Progenitor cell of endocrine pancreas (in vitro differentiated cells): ENCODE results near the gene ZNF346. TPM values are rescaled to one million over a fixed set of nuclear protein-coding genes. Genes with fewer than 3 reads are reported as not detected.

Source experiments
- DNase-seq: peaks from one replicate; pipeline ENCODE4 v3.0.0; 2021; ENCODE audit warnings: low spot score; ENCODE audit not compliant: unreplicated experiment
- H3K27ac Mint-ChIP-seq: 2 replicates; pipeline ENCODE4 v1.8.0; 2021; ENCODE audit warnings: mild to moderate bottlenecking, moderate library complexity, mixed read lengths
- H3K27me3 Mint-ChIP-seq: 2 replicates; pipeline ENCODE4 v1.8.0; 2021; ENCODE audit warnings: mixed read lengths
- H3K36me3 Mint-ChIP-seq: 2 replicates; pipeline ENCODE4 v1.8.0; 2022; ENCODE audit warnings: mixed read lengths; ENCODE audit not compliant: insufficient read depth
- H3K4me1 Mint-ChIP-seq: 2 replicates; pipeline ENCODE4 v1.8.0; 2021; ENCODE audit warnings: low read depth, mixed read lengths
- H3K4me3 Mint-ChIP-seq: 2 replicates; pipeline ENCODE4 v1.8.0; 2021; ENCODE audit warnings: low read depth, mild to moderate bottlenecking, moderate library complexity, mixed read lengths
- H3K9me3 Mint-ChIP-seq: 2 replicates; pipeline ENCODE4 v1.8.0; 2021; ENCODE audit warnings: low read depth, mixed read lengths
- CTCF ChIP-seq: fragments of 200-600 bp; sonication (generic); IDR thresholded peaks from one replicate; pipeline ENCODE4 v1.5.0; 2021; ENCODE audit warnings: antibody characterized with exemption, mild to moderate bottlenecking; ENCODE audit not compliant: unreplicated experiment
- total RNA-seq: library from RNA; stranded (reverse); gene quantifications from 2 replicates; pipeline ENCODE4 v1.2.1, GENCODE V29; 2021

Gene ZNF346
- total RNA-seq, 1 donor from 2014 or later = 42.2 TPM

GRCh38 chr5:177018341-177018740, 4.2 kb upstream of the ZNF346 start:
- Mint-ChIP-seq H3K4me1 (peaks cover 4% of the 10 kb centered on the region), H3K4me3 (no peak overlapping the region), H3K27ac (no peak overlapping the region), H3K27me3 (no peaks in the 10 kb centered on the region), H3K36me3 (no peaks in the 10 kb centered on the region), H3K9me3 (no peaks in the 10 kb centered on the region)
- no peak for DNase-seq
- TF ChIP-seq CTCF = no peak

DNA sequence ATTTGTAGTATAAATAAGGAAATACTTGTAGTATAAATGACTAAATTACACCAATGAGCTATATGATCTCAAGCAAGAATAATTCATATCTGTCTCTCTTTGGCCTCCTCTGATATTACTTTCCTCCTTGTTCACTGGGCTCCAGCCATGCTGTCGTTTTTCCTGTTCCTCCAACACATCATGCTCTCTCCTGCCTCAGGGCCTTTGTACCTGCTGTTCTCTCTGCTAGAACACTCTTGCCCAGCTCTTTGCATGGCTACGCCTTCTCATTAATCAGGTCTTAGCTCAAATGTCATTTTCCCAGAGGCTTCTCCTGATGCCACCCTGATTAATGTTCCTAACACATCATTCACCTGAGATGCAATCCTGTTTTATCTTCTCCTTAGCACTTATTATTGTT, 2.5 kb upstream of the ZNF346 start:
- no peak for DNase-seq
- Mint-ChIP-seq H3K4me1 (peaks cover 15% of the 10 kb centered on the region), H3K4me3 (no peak overlapping the region), H3K27me3 (no peaks in the 10 kb centered on the region), H3K9me3 (no peaks in the 10 kb centered on the region), H3K36me3 (peaks cover 2% of the 10 kb centered on the region), H3K27ac (no peak overlapping the region)
- no peak for TF ChIP-seq CTCF

DNA sequence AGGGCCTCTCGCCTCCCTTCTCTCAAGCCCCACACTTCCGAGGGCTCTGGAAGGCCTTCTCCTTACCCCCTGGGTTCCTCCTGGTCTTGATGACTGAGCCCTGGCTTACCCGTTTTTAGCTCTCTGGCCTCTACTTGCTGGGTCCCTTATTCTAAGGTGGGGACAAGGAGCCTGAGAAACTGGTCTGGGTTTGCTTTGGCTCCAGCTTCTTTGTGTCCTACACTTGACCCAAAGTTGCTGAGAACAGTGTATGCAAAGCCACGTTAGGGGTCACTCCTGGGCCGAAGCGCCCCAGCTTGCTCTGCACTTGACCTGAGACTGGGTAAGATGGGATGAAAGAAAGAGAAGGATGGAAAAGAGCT, 788 bp downstream of the ZNF346 start:
- H3K4me1 Mint-ChIP-seq = peaks cover 16% of the 10 kb centered on the region
- peak overlapping the region; percentile 99 for H3K4me3 Mint-ChIP-seq

GRCh38 chr5:177024559-177024958, 2.1 kb downstream of the ZNF346 start:
- peak overlapping the region; percentile 55 for H3K4me3 Mint-ChIP-seq
- no peaks in the 10 kb centered on the region for H3K9me3 Mint-ChIP-seq
- no peaks in the 10 kb centered on the region for H3K27me3 Mint-ChIP-seq

More for the DNA sequence above, 788 bp downstream of the ZNF346 start:
- TF ChIP-seq CTCF = no peak
- H3K27ac Mint-ChIP-seq = peak overlapping the region; percentile 98
- DNase-seq = no peak
- peaks cover 6% of the 10 kb centered on the region for H3K36me3 Mint-ChIP-seq
- no peaks in the 10 kb centered on the region for H3K9me3 Mint-ChIP-seq
- no peaks in the 10 kb centered on the region for H3K27me3 Mint-ChIP-seq

GRCh38 chr5:177025101-177025601, 2.7 kb downstream of the ZNF346 start:
- H3K27ac Mint-ChIP-seq = no peak overlapping the region
- peaks cover 16% of the 10 kb centered on the region for H3K4me1 Mint-ChIP-seq
- no peaks in the 10 kb centered on the region for H3K9me3 Mint-ChIP-seq
- no peak overlapping the region for H3K4me3 Mint-ChIP-seq
- H3K27me3 Mint-ChIP-seq = no peaks in the 10 kb centered on the region
- peaks cover 10% of the 10 kb centered on the region for H3K36me3 Mint-ChIP-seq
- TF ChIP-seq CTCF = no peak
- no peak for DNase-seq

More at GRCh38 chr5:177024559-177024958, 2.1 kb downstream of the ZNF346 start:
- peak overlapping the region; percentile 65 for H3K27ac Mint-ChIP-seq
- DNase-seq = no peak
- H3K36me3 Mint-ChIP-seq = peaks cover 9% of the 10 kb centered on the region
- peaks cover 16% of the 10 kb centered on the region for H3K4me1 Mint-ChIP-seq
- no peak for TF ChIP-seq CTCF
